Adrenal gland (tissue), 5 donors: Measurements from ENCODE around the gene DCP2.

ENCODE experiments used
- POLR2A ChIP-seq, 2 donors: fragments of 450-650 bp; IDR thresholded peaks; one replicate each; pipeline ENCODE4 v1.6.1; 2017; ENCODE audit warnings: antibody characterized with exemption in 2 of 2, mild to moderate bottlenecking in 2 of 2, moderate library complexity in 1 of 2
- TF ChIP-seq, protein P1 (sequence below), 6 experiments: fragments of 450-650 bp in 4 of 6; fragments of 200-600 bp in 2 of 6; sonication (generic) in 1 of 6; IDR thresholded peaks; 1 replicate in 5 of 6; 2 replicates in 1 of 6; pipeline versions ENCODE4 v1.5.1 to v1.8.0; 2016 to 2021; ENCODE audit warnings: antibody characterized with exemption in 6 of 6, mild to moderate bottlenecking in 2 of 6, moderate library complexity in 1 of 6
- donor health status: DM: no; HTN: no; CAD: no.

DNA sequence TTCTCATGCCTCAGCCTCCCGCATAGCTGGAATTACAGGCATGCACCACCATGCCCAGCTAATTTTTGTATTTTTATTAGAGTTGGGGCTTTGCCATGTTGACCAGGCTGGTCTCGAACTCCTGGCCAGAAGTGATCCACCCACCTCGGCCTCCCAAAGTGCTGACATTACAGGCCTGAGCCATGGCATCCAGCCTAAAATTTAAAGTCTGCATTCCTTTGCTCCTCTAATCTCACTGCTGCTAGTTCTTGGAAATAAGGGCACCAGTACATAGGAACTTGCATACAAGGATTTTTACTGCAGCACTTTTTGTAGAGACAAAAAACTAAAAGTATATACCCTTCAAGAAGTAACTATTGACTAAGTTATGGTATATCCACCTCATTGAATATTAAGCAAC is 20.0 kb upstream of the DCP2 start:
- TF ChIP-seq, protein P1, sequence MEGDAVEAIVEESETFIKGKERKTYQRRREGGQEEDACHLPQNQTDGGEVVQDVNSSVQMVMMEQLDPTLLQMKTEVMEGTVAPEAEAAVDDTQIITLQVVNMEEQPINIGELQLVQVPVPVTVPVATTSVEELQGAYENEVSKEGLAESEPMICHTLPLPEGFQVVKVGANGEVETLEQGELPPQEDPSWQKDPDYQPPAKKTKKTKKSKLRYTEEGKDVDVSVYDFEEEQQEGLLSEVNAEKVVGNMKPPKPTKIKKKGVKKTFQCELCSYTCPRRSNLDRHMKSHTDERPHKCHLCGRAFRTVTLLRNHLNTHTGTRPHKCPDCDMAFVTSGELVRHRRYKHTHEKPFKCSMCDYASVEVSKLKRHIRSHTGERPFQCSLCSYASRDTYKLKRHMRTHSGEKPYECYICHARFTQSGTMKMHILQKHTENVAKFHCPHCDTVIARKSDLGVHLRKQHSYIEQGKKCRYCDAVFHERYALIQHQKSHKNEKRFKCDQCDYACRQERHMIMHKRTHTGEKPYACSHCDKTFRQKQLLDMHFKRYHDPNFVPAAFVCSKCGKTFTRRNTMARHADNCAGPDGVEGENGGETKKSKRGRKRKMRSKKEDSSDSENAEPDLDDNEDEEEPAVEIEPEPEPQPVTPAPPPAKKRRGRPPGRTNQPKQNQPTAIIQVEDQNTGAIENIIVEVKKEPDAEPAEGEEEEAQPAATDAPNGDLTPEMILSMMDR (IDR thresholded peaks at IDR 0.05) = no peak
- no peak for TF ChIP-seq POLR2A (IDR thresholded peaks at IDR 0.05)
